ENCODE results near the gene CAMK2D. TPM values are rescaled to one million over a fixed set of nuclear protein-coding genes. Genes with fewer than 3 reads are reported as not detected.

The CAMK2D gene
- total RNA-seq, 1 experiment from 2014 or later, result 35.8 TPM

DNA sequence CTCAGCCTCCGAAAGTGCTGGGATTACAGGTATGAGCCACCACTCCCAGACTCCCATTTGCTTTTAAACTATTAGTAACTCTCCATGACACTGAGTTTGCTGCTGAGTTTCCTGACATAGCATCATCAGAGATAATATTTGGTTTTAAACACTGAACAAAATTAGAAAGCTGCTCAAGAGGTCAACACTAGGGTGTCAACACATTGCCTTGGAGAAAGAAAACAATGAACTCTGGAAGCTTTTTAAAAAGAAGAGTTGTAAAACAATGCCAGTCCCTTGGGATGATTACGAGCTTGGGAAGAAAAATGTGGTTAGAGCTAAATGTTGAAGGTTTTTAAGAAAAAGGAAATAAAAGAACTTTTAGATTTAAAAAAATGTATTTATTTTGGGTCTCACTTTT is 264.8 kb downstream of the CAMK2D start:
- H3K4me1 ChIP-seq (ENCODE audit: insufficient read depth, low read length, poor library complexity, severe bottlenecking), result no peaks in the 10 kb centered on the region
- BruUV-seq (replicated peaks), result no TSS peak
- intact Hi-C loops (cut with micrococcal nuclease; ENCODE audit: unreplicated experiment), result no loop called here
- POLR2A ChIA-PET (ENCODE audit: low non-redundant PET), result no interaction called here
- CTCF ChIA-PET, result no interaction called here
- TF ChIP-seq, protein P1, sequence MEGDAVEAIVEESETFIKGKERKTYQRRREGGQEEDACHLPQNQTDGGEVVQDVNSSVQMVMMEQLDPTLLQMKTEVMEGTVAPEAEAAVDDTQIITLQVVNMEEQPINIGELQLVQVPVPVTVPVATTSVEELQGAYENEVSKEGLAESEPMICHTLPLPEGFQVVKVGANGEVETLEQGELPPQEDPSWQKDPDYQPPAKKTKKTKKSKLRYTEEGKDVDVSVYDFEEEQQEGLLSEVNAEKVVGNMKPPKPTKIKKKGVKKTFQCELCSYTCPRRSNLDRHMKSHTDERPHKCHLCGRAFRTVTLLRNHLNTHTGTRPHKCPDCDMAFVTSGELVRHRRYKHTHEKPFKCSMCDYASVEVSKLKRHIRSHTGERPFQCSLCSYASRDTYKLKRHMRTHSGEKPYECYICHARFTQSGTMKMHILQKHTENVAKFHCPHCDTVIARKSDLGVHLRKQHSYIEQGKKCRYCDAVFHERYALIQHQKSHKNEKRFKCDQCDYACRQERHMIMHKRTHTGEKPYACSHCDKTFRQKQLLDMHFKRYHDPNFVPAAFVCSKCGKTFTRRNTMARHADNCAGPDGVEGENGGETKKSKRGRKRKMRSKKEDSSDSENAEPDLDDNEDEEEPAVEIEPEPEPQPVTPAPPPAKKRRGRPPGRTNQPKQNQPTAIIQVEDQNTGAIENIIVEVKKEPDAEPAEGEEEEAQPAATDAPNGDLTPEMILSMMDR (conservative IDR thresholded peaks at IDR 0.05; ENCODE audit: low read depth, low read length), result no peak
- no peak for TF ChIP-seq EZH2 (IDR thresholded peaks at IDR 0.05; ENCODE audit: borderline replicate concordance, low read depth, low read length, poor library complexity, severe bottlenecking)
- no peaks in the 10 kb centered on the region for H3K9me3 ChIP-seq (ENCODE audit: low read depth, low read length, poor library complexity, severe bottlenecking)
- H3K27me3 ChIP-seq (replicated peaks; ENCODE audit: insufficient read depth, low read depth, low read length, poor library complexity), result no peaks in the 10 kb centered on the region
- H3K36me3 ChIP-seq (ENCODE audit: insufficient read depth, low read length, poor library complexity, severe bottlenecking), result peaks cover 3% of the 10 kb centered on the region
- H3K27ac ChIP-seq (ENCODE audit: low read depth, low read length, poor library complexity, severe bottlenecking), result no peak overlapping the region
- no peak overlapping the region for H3K4me3 ChIP-seq (ENCODE audit: low read depth, low read length, poor library complexity, severe bottlenecking)
- DNase-seq (ENCODE audit: low spot score), result no peak

DNA sequence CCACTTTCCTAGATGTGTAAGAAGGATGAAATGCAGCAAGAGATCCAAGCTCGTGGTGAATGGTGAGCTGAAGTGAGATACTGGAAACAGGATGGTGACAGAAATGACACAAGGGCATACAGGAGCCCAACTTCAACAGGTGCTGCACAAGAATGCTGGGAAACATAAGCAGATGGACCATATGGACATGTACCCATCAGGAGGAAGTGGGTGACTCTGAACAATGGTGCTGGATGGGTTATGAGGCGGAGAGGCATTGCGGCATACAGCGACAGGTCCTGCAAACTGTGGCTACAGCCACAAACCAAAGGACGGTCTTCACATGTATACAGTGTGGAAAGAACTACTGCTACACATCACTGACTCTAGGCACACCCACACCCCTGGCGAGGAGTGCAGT is 265.7 kb downstream of the CAMK2D start:
- no peak for DNase-seq (ENCODE audit: low spot score)
- Histone ChIP-seq H3K4me1 (ENCODE audit: insufficient read depth, low read length, poor library complexity, severe bottlenecking) (no peaks in the 10 kb centered on the region), H3K36me3 (ENCODE audit: insufficient read depth, low read length, poor library complexity, severe bottlenecking) (peaks cover 3% of the 10 kb centered on the region), H3K9me3 (ENCODE audit: low read depth, low read length, poor library complexity, severe bottlenecking) (no peaks in the 10 kb centered on the region), H3K27me3 (replicated peaks; ENCODE audit: insufficient read depth, low read depth, low read length, poor library complexity) (no peaks in the 10 kb centered on the region), H3K27ac (ENCODE audit: low read depth, low read length, poor library complexity, severe bottlenecking) (no peak overlapping the region), H3K4me3 (ENCODE audit: low read depth, low read length, poor library complexity, severe bottlenecking) (no peak overlapping the region)
- CTCF ChIA-PET, result no interaction called here
- TF ChIP-seq, protein P1 (conservative IDR thresholded peaks at IDR 0.05; ENCODE audit: low read depth, low read length), result no peak
- TF ChIP-seq EZH2 (IDR thresholded peaks at IDR 0.05; ENCODE audit: borderline replicate concordance, low read depth, low read length, poor library complexity, severe bottlenecking), result no peak
- BruUV-seq (replicated peaks), result no TSS peak
- POLR2A ChIA-PET (ENCODE audit: low non-redundant PET), result no interaction called here
- intact Hi-C loops (cut with micrococcal nuclease; ENCODE audit: unreplicated experiment), result no loop called here

DNA sequence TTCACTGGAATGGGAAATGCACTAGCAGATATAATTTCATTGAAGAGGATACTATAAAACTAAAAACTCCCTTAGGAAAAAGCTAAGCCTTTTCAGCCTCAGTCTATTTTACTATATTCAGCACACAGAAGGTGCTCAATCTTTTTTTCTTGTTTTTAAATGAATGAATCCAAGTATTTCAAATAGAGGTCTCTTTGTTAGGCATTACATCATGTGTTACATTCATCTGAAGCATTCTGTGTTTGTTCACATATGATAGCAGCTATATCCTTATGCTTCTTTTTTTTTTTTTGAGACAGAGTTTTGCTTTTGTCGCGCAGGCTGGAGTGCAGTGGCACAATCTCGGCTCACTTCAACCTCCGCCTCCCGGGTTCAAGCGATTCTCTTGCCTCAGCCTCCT is 278.4 kb downstream of the CAMK2D start:
- ChIA-PET CTCF (no interaction called here), POLR2A (ENCODE audit: low non-redundant PET) (no interaction called here)
- Histone ChIP-seq H3K9me3 (ENCODE audit: low read depth, low read length, poor library complexity, severe bottlenecking) (no peaks in the 10 kb centered on the region), H3K4me1 (ENCODE audit: insufficient read depth, low read length, poor library complexity, severe bottlenecking) (no peaks in the 10 kb centered on the region), H3K4me3 (ENCODE audit: low read depth, low read length, poor library complexity, severe bottlenecking) (no peak overlapping the region), H3K27me3 (replicated peaks; ENCODE audit: insufficient read depth, low read depth, low read length, poor library complexity) (no peaks in the 10 kb centered on the region), H3K27ac (ENCODE audit: low read depth, low read length, poor library complexity, severe bottlenecking) (no peak overlapping the region), H3K36me3 (ENCODE audit: insufficient read depth, low read length, poor library complexity, severe bottlenecking) (no peaks in the 10 kb centered on the region)
- intact Hi-C loops (cut with micrococcal nuclease; ENCODE audit: unreplicated experiment), result no loop called here
- BruUV-seq (replicated peaks), result no TSS peak
- DNase-seq (ENCODE audit: low spot score), result no peak
- no peak for TF ChIP-seq EZH2 (IDR thresholded peaks at IDR 0.05; ENCODE audit: borderline replicate concordance, low read depth, low read length, poor library complexity, severe bottlenecking)
- TF ChIP-seq, protein P1 (conservative IDR thresholded peaks at IDR 0.05; ENCODE audit: low read depth, low read length), result no peak
